Dermis blood vessel endothelial cell (primary cell): Measurements from ENCODE around the gene TMEM229B. TPM values are rescaled to one million over a fixed set of nuclear protein-coding genes. Genes with fewer than 3 reads are reported as not detected.
A peak's percentile ranks its signal among the peaks of the same experiment; 100 is the strongest.

Experiments used
- DNase-seq: peaks from one replicate; pipeline ENCODE4 v3.0.0; 2010
- total RNA-seq: library from RNA; depleted of rRNA; stranded (reverse); fragments of >200 nt; gene quantifications from 2 replicates; pipeline ENCODE4 v1.2.3, GENCODE V29; 2014

The TMEM229B gene
- total RNA-seq, 1 donor from 2014 or later = 1.4 TPM

DNA sequence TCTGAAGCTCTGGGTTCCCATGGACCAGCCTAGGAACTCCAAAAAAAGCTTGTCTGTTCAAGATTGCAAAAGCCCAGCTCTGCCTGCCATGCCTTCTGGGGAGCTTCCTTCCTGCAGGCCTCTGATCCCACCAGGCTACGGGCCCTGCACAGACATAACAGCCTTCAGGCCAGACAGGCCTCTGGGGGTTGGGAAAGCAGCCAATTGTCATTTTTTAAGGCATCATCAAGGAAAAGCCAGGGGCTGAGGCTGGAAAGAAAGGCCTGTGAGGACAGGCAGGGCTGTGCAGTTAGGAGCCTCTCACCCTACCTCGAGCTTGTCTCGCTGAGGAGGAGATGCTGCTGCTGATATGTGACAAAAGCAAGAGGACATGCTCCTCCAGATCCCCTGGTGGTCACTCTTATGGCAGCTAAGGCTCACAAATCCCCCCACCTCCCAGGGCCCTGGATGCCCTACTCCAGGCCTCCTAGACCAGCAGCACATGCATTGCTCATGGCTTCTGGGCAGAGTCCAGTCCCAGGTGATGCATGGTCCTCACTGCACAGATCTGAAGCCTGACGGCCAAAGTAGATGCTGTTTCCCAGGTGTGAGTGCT, 2.9 kb downstream of the TMEM229B start:
- DNase-seq = peak; percentile 19

DNA sequence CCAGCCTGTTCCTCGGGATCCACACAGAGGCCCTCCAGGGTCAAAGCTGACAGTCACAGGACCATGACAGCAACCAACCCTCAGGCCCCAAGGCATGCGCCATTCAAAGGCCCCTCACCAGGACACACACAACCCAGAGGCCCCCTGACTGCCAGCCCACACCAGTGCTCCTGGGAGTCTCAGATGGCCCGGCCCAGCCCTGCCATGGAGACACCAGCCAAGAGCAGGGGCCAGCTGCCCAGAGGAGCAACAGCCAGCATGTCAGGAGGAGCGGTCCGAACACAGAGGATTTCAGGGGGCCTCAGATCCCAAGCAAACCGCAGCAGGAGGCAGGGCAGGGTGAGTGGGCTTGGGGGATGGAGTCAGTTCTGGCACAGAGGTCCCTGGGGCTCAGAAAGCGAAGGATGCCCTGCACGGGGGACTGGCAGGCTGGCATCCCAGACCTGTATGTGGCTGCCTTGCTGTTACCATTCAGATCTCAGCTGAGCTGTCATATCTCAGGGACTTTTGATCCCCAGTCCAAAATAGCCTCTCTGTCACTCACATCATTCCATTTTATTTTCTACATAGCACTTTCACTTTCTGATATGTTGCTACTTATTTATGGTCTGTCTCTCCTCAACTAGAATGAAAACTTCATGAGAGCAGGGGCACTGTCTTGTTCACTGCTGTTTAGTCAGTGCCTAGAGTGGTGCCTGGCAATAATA, 4.8 kb downstream of the TMEM229B start:
- DNase-seq = no peak

DNA sequence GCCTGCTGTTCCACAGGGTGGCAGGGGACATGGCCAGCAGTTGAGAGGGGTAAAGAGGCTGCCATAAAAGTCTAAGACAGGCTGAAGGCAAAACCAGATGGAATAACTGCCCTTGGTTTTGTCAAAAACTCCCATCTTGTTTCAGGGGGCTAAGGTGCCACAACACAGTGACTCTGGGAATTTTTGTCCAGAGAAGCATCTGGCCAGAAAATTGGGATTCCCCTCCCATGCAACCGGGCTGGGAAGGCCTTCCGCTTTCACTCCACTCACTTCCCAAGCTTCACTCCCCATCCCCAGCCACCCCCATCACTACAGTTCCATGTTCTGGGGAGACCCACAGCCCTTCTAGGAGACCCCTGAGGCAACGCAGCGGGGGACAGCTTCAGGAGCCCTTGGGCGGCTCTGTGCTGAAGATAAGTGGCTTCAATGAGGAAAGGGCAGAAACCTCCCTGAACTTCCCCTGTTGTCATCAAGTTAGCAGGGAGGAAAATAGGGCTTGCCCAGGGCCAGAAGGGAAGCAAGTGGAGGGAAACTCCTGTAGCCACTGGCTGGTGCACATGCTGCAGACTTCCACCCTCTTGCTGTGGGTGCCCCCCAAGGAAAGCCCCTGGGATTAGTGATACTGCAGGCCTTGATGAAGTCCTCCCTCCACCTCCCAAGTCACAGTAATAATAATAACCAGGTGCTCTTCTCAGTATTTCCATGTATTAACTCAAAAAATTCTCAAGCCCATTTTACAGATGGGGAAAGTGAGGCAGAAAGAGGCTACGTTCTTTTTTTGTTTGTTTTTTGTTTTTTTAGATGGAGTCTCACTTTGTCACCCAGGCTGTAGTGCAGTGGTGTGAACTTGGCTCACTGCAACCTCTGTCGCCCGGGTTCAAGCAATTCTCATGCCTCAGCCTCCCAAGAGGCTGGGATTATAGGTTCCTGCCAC, 6.0 kb downstream of the TMEM229B start:
- no peak for DNase-seq

DNA sequence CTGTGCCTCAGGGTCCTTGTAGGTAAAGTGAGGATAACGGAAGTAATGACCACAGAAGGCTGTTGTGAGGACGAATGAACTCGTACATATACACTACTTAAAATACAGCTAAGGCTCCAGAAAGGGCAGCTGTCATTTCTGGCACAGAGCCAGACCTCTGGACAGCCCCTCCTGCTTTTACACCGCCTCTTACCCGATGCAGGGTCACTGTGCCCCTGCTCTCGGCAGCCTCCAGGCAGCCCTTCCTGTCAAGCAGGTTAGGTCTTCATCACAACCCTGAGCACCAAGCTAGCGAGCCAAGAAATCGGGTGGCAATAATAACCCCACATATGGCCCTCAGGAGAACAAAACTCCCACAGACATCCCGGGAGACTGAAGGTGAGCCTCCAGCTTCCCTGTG, 8.5 kb downstream of the TMEM229B start:
- DNase-seq = peak; percentile 5

DNA sequence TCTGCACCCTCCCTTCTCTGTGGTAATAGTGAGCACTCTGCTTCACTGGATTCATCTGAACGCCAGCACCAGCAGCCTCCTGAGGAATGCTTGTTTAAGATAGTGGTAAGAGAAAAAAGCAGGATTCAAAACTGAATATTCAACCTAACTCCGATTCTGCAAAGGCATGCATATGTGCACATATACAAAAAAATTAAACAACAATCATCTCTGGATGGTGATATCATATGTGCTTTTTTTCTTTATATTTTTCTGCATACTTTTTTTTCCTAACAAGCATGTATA, 9.8 kb downstream of the TMEM229B start:
- DNase-seq = no peak

DNA sequence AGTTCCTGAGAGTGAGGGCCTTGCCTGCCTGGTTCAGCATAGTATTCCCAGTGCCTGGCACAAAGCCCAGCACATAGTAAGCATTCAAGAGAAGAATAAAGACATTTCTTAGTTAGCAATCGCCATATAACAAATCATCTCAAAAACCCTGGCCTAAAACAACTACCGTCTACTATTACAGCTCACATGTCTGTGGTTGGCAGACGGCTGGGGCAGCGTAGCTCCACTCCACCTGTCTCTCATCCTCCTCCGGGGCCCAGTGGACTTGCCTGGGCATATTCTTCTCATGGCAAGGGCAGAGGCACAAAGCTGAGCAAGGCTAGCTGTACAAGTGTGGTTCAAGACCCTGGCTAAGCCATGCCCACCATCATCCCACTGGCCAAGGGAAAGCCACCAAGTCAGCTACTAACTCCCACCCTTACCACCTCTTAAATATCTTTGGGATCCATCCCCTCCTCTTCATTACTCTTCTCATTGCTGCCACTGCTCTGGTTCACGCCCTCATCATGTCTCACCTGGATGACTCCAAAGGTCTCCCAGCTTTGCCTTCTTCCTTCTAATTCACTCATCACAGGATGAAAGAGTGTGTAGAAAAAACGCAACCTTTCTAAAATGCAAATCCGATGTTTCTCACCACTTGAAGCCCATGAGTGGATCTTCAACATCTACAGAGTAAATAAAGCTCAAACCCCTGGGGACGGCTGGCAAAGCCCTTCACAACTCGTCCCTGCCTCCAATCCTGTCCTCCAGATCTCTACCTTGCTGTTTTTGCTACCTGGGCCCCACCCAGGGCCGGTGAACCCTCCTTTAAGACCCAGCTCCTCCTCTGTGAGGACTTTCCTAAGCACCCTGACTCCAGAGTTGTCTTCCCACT, 10.4 kb downstream of the TMEM229B start:
- no peak for DNase-seq

DNA sequence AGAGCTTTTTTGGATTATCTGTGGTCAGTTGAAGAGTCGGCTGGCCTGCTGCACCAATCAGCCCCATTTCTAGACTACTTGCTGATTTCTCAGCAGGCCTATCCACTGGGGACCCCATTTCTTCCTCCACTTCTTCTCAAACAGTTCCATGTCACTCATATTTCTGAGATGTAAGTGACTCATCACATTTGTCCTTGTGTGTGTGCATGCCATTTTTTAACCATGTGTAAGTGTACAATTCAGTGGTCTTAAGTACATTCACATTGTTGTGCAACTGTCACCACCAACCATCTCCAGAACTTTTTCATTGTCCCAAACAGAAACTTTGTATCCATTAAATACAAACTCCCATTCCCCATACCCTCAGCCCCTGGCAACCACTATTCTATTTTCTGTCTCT, 14.2 kb downstream of the TMEM229B start:
- DNase-seq = no peak

DNA sequence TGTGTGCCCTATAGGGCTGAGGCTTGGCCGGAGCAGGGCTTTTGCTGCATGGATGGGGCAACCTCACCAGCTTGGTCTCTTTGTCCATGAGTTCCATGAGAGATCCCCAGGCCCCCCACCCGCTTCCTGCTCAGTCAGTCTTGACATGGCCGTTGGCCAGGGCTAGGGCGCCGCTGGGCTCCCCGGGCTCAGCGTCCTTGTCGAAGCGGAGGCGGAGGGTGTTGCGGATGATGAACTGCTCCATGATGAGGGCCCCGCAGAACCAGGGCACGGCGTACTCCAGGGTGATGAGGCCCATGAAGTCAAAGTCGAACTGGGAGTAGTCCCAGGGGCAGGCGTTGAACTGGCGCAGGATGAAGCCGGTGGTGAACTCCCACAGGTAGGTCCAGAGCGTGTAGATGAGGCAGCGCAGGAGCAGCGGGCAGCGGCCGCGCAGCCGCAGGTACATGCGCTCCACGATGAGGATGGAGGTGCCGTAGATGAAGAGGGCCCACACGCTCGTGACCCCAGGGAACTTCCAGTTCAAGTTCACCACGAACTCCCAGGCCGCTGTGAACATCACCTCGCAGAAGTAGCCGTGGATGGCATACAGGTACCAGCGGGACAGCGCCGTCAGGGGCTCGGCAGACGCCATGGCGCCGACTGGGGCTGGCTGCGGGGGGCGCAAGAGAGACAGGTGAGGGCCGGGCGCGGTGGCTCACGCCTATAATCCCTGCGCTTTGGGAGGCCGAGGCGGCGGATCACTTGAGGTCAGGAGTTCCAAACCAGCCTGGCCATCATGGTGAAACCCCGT, 15.0 kb downstream of the TMEM229B start:
- no peak for DNase-seq

DNA sequence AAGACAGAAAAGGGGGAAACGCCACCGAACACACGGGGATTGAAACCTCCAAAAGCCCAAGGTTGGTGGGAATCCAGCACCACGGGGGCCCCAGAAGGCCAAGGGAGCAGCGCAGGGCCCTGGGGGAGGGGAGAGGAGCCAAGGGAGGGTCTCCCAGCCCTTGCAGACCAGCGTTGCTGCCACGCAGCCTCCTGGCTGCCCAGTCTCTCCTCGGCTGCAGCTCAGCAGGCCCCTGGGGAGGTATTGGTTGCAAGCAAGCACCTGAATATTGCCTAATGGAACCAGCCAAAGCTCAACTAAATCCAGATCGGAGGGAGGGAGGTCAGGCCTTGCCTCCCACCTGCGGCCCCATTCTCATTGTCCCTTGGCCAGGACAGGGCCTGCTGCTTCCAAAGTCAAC, 15.8 kb downstream of the TMEM229B start:
- DNase-seq = no peak

DNA sequence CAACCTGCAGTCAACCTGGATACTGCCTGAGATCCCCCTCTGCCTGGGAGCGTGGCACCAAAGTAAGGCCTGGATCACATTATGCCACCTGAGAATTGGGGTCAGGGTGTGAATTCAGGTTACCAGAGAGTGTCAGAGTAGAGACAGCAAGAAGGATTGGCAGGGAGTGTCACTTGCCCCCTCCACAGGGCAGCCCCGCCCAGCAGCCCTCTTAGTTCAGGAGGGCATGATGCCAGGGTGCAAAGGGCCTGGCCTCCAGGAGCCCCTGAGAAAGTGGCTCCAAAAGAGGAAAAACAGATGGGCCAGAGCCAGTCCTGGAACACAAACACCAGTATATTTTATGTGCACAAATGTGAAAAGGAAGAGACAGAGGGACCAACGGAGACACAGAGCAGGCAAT, 18.6 kb downstream of the TMEM229B start:
- no peak for DNase-seq

DNA sequence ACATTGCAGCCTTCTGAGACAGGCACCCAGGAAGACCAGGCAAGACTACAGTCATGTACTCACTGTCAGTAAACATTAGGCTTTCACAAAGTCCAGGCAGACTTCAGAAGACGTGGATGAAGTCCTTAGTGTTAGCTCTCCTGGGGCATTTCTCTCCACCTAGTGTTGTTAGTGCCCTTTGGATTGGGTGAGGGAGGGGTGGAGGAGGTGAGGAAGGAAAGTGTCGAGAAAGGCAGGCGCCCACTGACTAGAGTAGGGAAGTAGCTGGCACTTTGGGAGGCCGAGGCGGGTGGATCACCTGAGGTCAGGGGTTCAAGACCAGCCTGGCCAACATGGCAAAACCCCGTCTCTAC, 20.2 kb downstream of the TMEM229B start:
- no peak for DNase-seq

DNA sequence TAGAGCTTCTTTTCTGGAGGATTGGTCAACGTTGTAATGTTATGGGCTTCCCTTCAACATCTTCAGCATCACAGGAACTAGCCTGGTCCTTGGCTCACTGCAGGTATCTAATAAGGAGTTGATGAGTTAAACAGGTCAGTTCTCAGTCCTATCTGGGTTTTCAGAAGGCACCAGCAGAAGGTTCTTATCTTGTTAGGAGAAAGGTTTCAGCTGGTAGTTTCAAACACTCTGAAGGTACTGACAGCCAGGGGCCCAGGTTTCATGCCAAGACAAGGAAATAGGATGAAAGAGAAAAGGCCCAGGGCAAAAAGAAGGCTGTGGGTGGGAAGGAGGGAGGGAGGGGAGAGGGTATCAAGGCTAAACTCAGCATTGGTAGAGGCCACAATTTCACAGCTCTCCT, 21.4 kb downstream of the TMEM229B start:
- DNase-seq = no peak

DNA sequence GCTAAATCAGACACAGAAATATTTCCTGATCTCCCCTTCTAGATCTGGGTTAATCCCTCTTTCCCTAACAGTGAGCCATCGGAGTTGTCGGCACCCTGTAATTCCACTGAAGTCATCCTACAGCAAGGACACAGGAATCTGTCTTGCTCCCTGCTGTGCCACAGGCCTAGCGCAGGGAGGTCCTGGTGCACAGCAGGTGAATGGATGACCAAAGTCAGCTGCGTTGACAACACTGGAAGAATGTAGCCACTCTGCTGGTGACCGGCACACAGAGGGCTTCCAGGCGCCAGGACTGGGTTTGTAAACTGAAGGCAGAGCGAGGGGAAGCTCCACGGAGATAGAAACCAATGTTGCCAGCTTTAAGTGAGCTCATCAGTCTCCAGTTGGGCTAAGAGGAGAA, 23.6 kb downstream of the TMEM229B start:
- DNase-seq = no peak

DNA sequence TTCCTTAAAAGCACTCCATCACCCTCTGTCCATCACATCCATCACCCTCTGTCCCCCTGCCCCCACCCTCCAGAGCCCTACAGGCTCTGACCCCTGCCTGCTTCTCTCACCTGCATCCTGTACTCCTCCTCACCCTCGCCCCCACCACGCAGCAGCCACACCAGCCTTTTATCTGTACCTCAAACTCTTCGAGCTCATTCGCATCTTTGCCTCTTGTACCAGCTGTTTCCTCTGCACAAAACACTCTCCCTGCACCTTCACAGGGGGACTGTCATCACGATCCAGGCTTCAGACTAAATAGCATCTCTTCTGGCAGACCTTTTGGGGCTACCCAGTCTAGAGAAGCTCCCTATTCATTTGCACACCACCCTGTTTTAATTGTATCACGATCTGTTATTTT, 24.1 kb downstream of the TMEM229B start:
- no peak for DNase-seq

DNA sequence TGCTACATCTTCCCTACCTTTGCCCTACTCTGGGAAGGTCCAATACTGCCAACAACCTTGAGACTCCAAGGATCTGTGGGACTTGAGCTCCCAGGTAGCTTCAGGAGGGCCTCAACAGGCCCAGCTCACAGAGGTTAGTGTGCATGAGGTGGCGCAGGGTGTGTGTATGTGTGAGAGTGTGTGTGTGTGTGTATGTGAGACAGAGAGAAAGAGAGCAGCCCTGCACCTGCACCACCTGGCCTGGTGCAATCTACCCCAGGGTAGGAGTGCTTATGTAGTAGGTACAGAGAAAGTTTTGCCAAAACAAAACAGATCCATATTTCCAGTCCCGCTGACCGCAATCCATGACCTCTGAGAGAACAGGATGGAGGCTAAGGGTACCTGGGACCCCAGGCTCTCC, 24.6 kb downstream of the TMEM229B start:
- no peak for DNase-seq

DNA sequence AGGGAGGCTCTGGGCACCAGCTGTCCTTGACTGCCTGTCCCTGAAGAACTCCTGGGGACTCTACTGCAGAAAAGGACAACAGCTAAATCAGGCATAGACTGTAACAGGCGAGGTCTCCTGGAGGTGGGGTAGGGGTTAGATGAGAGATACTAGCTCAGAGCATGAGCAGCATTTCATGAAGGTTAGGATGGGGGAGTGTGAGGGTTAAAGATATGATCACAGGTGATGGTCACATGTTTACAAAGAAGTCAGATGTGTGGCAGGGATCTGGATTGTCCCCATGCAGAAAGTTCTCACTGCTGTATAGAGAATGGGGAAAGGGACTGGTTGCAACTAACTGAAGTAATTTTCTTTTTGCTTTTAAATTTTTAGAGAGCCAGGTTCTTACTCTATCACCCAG, 26.5 kb downstream of the TMEM229B start:
- no peak for DNase-seq

DNA sequence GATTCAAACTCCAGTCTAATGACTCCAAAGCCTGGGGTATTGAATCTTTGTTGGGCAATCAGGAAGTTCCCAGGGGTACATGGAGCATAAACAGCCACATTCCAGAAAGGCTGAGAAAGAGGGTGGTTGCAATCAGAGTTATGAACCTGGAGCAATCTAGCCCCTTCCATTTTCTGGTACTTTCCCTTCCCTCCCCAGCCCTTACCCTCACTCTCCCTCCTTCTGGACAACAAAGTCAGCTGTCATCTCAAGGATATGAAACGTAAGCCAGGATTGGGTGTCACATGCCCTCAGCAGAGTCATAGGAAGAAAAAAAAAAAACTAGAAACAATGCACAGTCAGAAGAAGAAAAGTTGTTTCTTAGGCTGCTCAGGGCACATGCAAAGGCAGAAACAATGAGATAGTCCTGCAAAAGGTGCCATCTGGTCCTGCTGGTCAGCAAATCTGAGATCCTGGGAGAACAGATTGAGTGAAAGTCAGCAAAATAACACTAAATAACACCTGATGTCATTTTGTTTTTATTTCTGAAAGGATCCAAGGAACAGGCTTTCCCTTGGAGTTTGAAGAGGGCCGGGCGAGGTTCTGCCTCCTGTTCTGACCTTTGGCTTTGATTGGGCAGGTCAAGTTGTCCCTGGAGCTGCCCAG, 27.1 kb downstream of the TMEM229B start:
- peak; percentile 24 for DNase-seq

DNA sequence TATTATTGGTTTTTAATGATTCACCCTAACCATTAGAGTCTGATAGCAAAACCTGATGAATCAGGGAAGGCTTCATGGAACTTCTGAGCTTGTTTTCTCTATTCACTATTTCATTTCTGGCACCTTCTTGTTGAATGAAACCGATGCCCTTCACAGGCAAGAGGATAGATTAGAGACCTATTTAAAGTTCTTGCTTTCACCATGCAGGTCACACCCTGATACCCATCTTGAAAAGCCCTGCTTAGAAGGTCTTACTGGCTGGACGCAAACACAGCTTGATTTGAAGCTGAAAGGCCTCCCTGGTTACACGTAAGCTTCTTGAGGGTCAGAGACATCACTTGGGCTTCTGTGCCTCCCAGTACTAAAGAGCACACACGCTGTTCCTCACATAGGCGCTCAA, 29.2 kb downstream of the TMEM229B start:
- DNase-seq = no peak

DNA sequence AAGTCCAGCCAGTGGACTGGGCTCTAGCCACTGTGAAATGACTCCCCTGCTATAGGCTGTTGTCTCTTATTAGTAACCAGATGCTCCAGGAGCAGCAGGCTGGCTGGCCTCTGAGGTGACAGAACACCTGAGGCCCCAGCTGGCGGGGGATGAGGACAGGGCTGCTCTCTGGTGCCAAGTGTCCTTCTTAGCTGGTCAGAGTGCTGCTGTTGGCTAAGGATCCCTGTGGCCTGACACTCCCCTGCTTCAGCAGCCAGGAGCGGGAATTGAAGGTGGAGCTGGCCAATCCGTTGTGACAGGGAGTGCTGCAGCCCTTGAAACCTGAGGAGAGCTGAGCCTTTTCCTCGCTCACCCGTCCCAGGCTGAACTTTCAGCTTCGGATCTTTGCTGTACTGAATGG, 30.7 kb downstream of the TMEM229B start:
- no peak for DNase-seq

DNA sequence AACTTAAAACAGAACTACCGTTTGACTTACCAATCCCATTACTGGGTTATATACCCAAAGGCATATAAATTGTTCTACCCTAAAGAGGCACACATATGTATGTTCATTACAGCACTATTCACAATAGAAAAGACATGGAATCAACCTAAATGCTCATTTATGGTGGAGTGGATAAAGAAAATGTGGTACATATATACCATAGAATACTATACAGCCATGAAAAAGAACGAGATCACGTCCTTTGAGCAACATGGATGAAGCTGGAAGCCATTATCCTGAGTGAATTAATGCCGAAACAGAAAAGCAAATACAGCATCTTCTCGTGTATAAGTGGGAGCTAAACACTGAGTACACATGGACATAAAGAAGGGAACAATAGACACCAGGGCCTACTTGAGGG, 31.8 kb downstream of the TMEM229B start:
- no peak for DNase-seq

DNA sequence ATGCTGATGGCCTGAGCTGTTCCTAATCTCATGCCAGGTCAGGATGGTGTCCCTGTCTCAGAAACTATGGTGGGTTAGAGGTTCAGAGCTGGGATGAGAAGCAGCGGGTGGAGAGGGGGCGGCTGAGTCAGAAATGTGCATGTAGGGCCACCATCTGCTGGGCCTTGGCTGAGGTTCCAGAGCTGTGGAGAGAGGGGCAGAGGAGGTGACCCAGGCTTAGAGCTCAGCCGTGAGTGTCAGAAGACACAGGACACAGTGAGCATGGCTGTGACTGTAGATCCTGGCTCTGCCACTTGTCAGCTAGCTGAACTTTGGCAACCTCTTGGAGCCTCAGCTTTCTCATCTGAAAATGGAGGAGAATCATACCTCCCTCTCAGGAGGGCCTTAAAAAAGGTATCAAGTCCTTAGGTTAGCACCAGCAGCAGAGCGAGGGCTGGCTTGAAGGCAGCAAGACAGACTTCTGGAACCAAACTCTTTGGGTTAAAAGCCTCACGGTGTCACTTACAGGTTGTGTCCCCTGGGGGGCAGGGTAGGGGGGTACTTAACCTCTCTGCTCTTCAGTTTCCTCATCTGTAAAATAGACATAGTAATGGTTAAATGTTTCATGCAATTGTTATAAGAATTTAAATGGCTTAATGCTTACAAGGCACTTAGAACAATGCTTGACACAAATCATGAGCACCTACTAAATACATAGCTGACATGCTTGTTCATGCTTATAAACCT, 34.8 kb downstream of the TMEM229B start:
- no peak for DNase-seq
